Right cardiac atrium (tissue), 5 donors: Measurements from ENCODE around the gene DMWD. TPM values are rescaled to one million over a fixed set of nuclear protein-coding genes. Genes with fewer than 3 reads are reported as not detected.
"Not testable (repeated sequence)": the region's sequence is repeated elsewhere in the genome, so short reads cannot be mapped to it uniquely, and the experiment has no call there.

Experiments
- ATAC-seq, 2 donors: fragments of 200-7000 bp; cut with Tn5 transposase; one replicate each; pipeline versions ENCODE4 v1.8.0 to v1.9.1; 2020; ENCODE audit warnings: moderate library complexity in 2 of 2, mild to moderate bottlenecking in 1 of 2
- DNase-seq, 3 donors: peaks; one replicate each; pipeline ENCODE4 v3.0.0-alpha.2; 2020
- H3K27ac ChIP-seq: one replicate; pipeline ENCODE4 v1.5.1; 2013; ENCODE audit warnings: mild to moderate bottlenecking, low read length, control low read depth, moderate library complexity
- H3K27me3 ChIP-seq: one replicate; pipeline ENCODE4 v1.6.1; 2013; ENCODE audit not compliant: control insufficient read depth, insufficient read depth
- H3K4me1 ChIP-seq: one replicate; pipeline ENCODE4 v1.6.1; 2013; ENCODE audit warnings: low read length; ENCODE audit not compliant: control insufficient read depth, insufficient read depth
- H3K4me3 ChIP-seq: one replicate; pipeline ENCODE4 v1.5.1; 2013; ENCODE audit warnings: low read length, control low read depth
- H3K9me3 ChIP-seq: one replicate; pipeline ENCODE4 v1.6.1; 2013; ENCODE audit warnings: low read length; ENCODE audit not compliant: control insufficient read depth
- WGBS: extraction: QIAGEN DNeasy Blood & Tissue Kit; methylation state at CpG from one replicate; pipeline ENCODE4 v1.1.7; 2013; 5-methylcytosine and 5-hydroxymethylcytosine counted together
- intact Hi-C, 4 donors: fragments of 100-400 bp; cut with DNase I; formaldehyde crosslinking; loops; one replicate each; pipeline versions ENCODE4 v1.11.0 to v1.14.0; 2022 to 2023
- polyA plus RNA-seq: library from polyadenylated mRNA; stranded (reverse); fragments of 200-250 nt; gene quantifications from one replicate; pipeline ENCODE4 v1.2.3, GENCODE V29; 2013
- total RNA-seq, 4 donors: library from RNA; stranded (reverse); fragmentation: NEBNext Ultra II Directional; extraction: Animal tissue kit (Norgen Biotek cat#: 25700); gene quantifications; one replicate each; pipeline ENCODE4 v1.2.1, GENCODE V29; 2021
- donor health status: healthy with polysubstance abuse.
- donor health status: DM: no; HTN: yes; CAD: no.
- donor health status: DM: no; HTN: no; CAD: no.
- donor health status: DM: no; HTN: yes; CAD: no; lungs with severe emphysema.
- donor health status: DM: yes; HTN: yes; CAD: no.

The DMWD gene
- total and polyA plus RNA-seq, 5 donors, result 50.2 to 87.1 (median 72.2) TPM

DNA sequence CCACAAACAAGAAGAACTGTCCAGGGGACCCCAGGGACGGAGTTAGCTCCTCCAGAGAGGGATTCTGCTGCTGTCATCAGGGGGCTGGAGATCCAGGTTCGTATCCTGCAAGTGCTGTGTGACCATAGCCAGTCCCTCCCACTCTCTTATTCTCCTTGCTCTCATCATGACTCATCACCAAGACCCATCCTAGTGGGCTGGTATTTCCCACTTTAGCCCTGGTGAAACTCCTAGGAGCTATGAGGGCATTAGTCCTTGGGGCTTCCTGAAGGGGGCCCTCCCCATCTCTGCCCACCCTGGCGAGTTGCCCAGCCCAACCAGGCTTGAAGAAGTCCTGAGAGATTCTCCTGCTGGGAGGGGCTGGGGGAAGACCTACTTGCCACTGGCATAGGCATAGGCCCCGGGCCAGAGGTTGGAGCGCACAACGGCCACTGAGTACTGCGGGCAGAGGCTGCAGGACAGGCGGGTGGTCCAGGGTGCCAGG is 7.5 kb upstream of the DMWD start:
- intact Hi-C loops, result no loop called here
- Histone ChIP-seq H3K9me3 (no peaks in the 10 kb centered on the region), H3K4me1 (no peaks in the 10 kb centered on the region), H3K27ac (no peak overlapping the region), H3K4me3 (no peak overlapping the region), H3K27me3 (no peaks in the 10 kb centered on the region)
- 81% methylated on average over 8 of the region's 8 CpGs for WGBS
- DNase-seq, result peak in 1 of 3 donors; percentile 66
- ATAC-seq, result no peak

DNA sequence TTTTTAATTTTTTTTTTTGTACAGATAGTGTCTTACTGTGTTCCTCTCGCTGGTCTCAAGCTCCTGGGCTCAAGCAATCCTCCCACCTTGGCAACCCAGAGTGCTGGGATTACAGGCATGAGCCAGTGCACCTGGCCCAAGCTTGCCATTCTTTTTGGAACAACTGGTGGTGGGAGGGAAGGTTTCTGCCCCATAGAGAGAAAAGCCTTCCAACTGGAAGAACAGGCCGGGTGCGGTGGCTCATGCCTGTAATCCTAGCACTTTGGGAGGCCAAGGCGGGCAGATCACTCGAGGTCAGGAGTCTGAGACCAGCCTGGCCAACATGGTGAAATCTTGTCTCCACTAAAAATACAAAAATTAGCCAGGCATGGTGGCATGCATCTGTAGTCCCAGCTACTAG is 6.9 kb upstream of the DMWD start:
- H3K27ac ChIP-seq, H3K9me3 ChIP-seq, ATAC-seq, H3K4me3 ChIP-seq, intact Hi-C loops, DNase-seq, H3K27me3 ChIP-seq, H3K4me1 ChIP-seq: not testable (repeated sequence)
- WGBS, result 84% methylated on average over 5 of the region's 5 CpGs

DNA sequence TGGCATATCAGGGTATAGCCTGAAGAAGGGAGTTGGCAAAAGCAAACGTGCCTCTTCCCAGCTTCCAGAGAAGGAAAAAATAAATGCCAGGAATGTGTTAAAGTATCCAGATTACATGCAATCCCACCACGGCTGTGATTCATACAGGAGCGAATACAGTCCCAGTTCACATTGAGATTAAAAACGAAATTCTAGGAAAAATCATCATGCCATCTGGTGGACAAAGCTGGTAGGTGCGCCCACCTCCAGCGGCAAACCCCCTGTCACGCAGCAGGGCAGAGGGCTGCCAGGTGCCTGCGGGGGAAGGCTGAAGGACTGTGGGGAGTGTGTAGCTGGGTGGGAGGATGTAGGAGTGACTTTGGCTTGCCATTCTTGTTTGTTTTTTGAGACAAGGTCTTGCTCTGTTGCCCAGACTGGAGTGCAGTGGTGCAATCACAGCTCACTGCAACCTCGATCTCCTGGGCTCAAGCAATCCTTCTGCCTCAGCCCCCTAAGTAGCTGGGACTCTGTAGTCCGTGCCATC is 6.4 kb upstream of the DMWD start:
- H3K27ac ChIP-seq, result no peak overlapping the region
- peak; percentile 69 to 75 for ATAC-seq

DNA sequence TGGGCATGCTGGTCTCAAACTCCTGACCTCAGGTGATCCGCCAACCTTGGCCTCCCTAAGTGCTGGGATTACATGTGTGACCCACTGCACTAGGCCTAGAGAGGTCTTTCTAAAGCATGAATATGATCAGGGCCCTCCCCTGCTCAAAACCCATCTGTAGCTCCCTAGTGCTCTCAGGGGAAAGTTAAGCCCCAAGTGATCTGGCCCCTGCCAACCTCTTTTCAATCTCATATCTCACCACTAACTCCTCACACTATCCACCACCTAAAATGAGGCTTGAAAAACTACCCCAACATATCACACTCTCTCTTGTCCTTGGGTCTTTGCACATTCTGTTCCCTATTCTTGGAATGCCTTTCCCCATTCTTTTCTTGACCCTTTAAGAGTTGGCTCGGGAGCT is 2.0 kb upstream of the DMWD start:
- H3K27me3 ChIP-seq, result no peaks in the 10 kb centered on the region
- H3K27ac ChIP-seq, result no peak overlapping the region
- WGBS, result 85% methylated on average over 2 of the region's 2 CpGs
- H3K9me3 ChIP-seq, result no peaks in the 10 kb centered on the region
- H3K4me3 ChIP-seq, result no peak overlapping the region
- intact Hi-C loops, result no loop called here
- H3K4me1 ChIP-seq, result no peaks in the 10 kb centered on the region
- DNase-seq, result no peak
- ATAC-seq, result no peak

More for the DNA sequence above, 6.4 kb upstream of the DMWD start:
- peak in 2 of 3 donors; percentile 75 to 82 for DNase-seq
- no peaks in the 10 kb centered on the region for H3K9me3 ChIP-seq
- intact Hi-C loops, result no loop called here
- 6% methylated on average over 10 of the region's 10 CpGs for whole genome bisulfite sequencing
- H3K4me1 ChIP-seq, result no peaks in the 10 kb centered on the region
- H3K4me3 ChIP-seq, result no peak overlapping the region
- no peaks in the 10 kb centered on the region for H3K27me3 ChIP-seq

DNA sequence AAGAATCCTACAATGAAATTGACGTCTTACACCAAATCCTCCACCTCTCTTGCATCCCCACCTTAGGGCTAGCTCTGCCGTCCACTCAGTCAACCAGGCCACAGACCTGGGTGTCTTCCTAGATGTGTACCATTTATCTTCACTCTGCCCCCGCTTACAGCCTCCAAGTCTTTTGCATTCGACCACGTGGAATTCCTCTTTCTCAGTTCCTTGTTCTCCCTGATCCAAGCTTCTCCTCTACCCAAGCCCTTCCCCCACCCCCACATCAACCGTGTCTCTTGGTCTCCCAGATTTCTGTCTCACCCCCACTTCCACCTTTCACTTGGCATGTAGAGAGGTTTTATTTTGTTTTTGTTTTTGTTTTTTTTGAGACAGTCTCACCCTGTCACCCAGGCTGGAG is 1.2 kb upstream of the DMWD start:
- no peak overlapping the region for H3K27ac ChIP-seq
- 54% methylated on average over 6 of the region's 6 CpGs for WGBS
- intact Hi-C loops, result no loop called here
- H3K4me3 ChIP-seq, result no peak overlapping the region
- ATAC-seq, result no peak
- H3K4me1 ChIP-seq, result no peaks in the 10 kb centered on the region
- DNase-seq, result no peak
- H3K9me3 ChIP-seq, result no peaks in the 10 kb centered on the region
- no peaks in the 10 kb centered on the region for H3K27me3 ChIP-seq

DNA sequence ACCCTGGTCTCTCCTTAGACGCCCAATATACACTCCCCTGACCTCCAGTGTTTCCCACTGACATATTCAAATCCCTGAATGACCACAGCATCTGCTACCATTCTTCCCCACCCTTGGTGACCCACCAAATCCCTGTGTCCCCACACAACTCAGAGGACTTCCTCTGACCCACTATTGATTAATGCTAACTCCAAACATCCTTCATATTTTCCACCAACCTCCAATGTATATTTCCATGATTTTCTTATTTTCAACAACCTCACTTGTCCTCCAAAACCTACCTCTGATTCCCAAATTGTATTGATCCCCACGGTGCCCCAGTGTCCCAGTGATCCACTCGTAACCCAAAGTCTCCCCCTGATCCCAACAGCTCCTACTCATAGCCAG is 526 bp upstream of the DMWD start:
- DNase-seq (no peak), ATAC-seq (no peak)
- intact Hi-C loops, result no loop called here
- 32% methylated on average over 3 of the region's 3 CpGs for WGBS
- Histone ChIP-seq H3K4me3 (peak overlapping the region; percentile 23), H3K9me3 (no peaks in the 10 kb centered on the region), H3K27me3 (no peaks in the 10 kb centered on the region), H3K27ac (no peak overlapping the region), H3K4me1 (no peaks in the 10 kb centered on the region)

DNA sequence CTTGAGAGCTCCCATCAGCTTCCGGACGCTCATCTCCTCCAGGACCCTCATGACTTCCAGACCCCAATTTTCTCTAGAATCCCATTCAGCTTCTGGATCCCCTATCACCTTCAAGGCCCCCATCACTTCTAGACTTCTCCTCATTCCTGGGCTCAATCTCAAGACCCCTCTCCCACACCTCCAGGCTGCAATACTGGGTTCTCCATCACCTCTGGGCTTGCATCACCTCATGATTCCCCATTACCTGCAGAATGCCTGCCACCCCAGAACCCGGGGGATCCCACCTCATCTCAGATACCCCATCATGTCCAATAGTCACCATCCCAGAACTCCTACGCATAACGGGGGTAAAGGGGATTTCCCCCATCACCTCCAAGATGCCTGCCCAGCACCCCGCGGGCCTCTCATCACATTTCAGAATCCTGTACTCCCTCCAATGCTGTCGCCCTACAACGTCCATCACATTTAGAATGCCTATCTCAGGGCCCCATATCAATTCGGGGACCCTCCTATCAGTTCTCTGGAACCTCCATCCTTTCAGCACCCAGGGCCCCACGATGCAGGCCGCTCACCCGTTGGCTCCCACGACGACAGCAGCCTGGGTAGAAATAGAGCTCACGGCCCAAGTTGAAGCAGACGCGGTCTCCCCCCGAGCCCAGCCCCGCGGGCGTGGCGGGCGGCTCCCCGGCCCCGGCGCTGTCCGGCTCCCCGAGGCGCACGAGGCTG is 738 bp downstream of the DMWD start:
- ATAC-seq, result no peak
- intact Hi-C loops, result no loop called here
- 5% methylated on average over 31 of the region's 31 CpGs for WGBS

DNA sequence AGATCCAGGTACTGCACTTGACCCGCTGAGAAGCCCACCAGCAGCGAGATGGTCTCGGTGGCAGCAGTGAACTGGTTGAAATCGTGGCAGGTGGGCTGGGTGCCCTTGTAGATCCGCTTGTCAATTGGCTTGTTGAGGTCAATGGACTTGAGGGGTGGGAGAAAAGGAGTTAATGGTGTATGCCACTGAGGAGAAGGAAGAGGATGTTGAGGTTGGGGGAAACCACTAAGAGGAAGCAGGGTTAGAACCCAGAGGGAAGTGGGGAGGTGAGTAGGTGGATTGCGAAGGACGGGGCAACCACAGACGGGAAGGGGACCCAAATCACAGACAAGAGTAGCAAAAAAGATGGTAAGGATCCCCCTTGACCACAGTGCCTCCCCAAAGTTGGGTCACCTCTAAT is 1.7 kb downstream of the DMWD start:
- H3K27me3 ChIP-seq, result no peaks in the 10 kb centered on the region
- ATAC-seq, result no peak
- H3K9me3 ChIP-seq, result no peaks in the 10 kb centered on the region
- no peak overlapping the region for H3K27ac ChIP-seq
- no peak for DNase-seq
- intact Hi-C loops, result no loop called here
- H3K4me1 ChIP-seq, result no peaks in the 10 kb centered on the region
- WGBS, result 75% methylated on average over 8 of the region's 8 CpGs
- no peak overlapping the region for H3K4me3 ChIP-seq

More for the DNA sequence above, 738 bp downstream of the DMWD start:
- Histone ChIP-seq H3K27ac (peak overlapping the region; percentile 88), H3K9me3 (no peaks in the 10 kb centered on the region), H3K27me3 (no peaks in the 10 kb centered on the region), H3K4me1 (no peaks in the 10 kb centered on the region), H3K4me3 (peak overlapping the region; percentile 93)
- DNase-seq, result no peak

DNA sequence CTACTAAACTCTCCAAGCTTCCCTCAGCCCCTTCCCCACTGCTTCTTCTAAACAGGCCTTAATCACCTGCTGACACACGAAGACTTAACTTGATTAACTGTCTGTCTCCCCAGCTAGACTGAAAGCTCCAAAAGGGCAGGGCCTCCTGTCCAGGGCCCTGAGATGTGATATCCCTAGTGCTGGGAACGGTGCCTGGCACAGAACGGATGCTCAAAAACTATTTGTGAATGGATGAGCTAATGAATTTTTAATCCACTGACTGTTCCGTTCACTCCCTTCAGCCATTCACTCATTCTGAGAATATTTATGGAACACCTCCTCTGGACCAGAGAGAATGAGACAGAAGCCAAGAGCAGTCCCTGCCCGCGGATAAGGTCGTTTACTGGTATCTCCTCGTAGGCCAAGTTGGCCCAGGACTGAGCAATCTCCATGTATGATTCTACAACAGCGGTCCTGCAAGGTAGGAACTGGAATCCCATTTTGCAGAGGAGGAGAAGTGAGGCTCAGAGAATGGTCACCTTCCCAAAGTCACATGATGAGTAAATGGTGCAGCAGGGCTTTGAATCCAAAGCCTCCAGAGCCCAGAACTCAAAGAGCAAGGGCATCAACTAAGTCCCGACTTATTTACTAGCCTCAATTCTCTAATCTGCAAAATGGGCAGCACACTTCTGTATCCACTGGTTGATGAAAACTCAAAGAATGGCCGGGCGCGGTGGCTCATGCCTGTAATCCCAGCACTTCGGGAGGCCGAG is 3.4 kb downstream of the DMWD start:
- H3K9me3 ChIP-seq, result no peaks in the 10 kb centered on the region
- peak overlapping the region; percentile 40 for H3K27ac ChIP-seq
- H3K4me1 ChIP-seq, result peaks cover 3% of the 10 kb centered on the region
- ATAC-seq, result no peak
- no peak for DNase-seq
- no peak overlapping the region for H3K4me3 ChIP-seq
- WGBS, result 80% methylated on average over 15 of the region's 15 CpGs
- no peaks in the 10 kb centered on the region for H3K27me3 ChIP-seq
- intact Hi-C loops, result no loop called here

DNA sequence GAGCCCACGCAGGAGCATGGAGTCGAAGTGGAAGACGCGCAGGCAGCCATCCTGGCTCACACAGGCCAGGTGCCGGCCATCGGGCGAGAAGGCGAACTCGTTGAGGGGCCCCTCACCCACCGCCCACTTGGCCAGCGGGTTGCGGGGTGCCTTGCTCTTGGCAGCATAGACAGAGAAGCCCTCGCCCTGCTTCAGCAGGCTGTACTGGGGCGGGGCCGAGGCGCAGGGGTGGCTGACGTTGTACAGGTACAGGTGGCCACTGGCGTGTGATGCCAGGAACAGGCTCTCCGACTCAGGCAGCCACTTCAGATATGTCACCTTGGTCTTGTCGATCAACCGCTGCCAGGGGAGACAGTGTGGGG is 6.1 kb downstream of the DMWD start:
- intact Hi-C loops, result no loop called here
- WGBS, result 86% methylated on average over 21 of the region's 21 CpGs
- no peak for ATAC-seq
- DNase-seq, result peak in 2 of 3 donors; percentile 49 to 69
- Histone ChIP-seq H3K4me3 (no peak overlapping the region), H3K9me3 (no peaks in the 10 kb centered on the region), H3K27me3 (no peaks in the 10 kb centered on the region), H3K27ac (no peak overlapping the region), H3K4me1 (peaks cover 3% of the 10 kb centered on the region)

DNA sequence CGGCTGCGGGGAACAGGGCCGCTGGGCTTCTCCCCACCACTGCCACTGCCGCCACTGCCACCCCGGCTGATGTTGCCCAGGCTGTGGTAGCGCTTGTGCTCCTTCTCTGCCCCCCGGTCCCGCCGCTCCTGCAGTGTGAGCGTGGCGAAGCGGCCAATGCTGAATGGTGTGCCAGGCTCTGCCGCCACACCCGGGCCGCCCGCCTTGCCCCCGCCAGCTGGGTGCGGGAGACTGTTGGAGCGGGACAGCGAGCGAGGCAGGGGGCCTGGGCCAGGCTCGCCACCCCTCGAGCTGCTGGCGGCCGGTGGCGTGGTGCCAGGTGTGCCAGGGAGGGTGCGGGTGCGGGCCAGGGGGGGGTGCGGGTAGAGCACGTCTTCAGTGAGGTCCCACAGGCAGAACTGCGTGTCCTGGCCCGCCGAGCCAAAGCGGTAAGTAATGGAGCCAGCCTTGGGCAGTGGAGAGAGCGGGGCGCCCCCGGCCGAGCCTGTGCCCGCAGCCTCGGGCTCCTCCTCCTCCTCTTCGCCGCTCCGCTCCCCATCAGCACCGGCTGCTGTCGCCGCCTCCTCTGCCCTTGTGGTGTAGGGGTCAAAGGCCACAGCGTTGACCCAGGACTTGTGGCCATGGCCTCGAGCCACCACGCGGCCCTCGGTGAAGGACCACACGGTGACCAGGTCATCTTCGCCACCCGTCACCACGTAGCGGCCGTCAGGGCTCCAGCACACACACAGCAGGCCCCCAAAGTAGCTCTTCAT is 6.7 kb downstream of the DMWD start:
- H3K27me3 ChIP-seq, result no peaks in the 10 kb centered on the region
- DNase-seq (peak in 2 of 3 donors; percentile 66 to 72), ATAC-seq (no peak)
- no peaks in the 10 kb centered on the region for H3K9me3 ChIP-seq
- peak overlapping the region; percentile 9 for H3K27ac ChIP-seq
- WGBS, result 86% methylated on average over 57 of the region's 57 CpGs
- no peak overlapping the region for H3K4me3 ChIP-seq
- intact Hi-C loops, result no loop called here
- H3K4me1 ChIP-seq, result peaks cover 3% of the 10 kb centered on the region
